Nephron progenitor cell (in vitro differentiated cells): ENCODE results near the gene PRSS36.
A peak's percentile ranks its signal among the peaks of the same experiment; 100 is the strongest.
"Not testable (repeated sequence)": the region's sequence is repeated elsewhere in the genome, so short reads cannot be mapped to it uniquely, and the experiment has no call there.

Experiments
- DNase-seq: peaks from one replicate; pipeline ENCODE4 v3.0.0; 2021
- H3K27ac Mint-ChIP-seq: 2 replicates; pipeline ENCODE4 v1.8.0; 2021; ENCODE audit warnings: mild to moderate bottlenecking, moderate library complexity, mixed read lengths
- H3K27me3 Mint-ChIP-seq: 2 replicates; pipeline ENCODE4 v1.8.0; 2021; ENCODE audit warnings: mild to moderate bottlenecking, low read depth, mixed read lengths; ENCODE audit not compliant: poor library complexity
- H3K36me3 Mint-ChIP-seq: 2 replicates; pipeline ENCODE4 v1.8.0; 2021; ENCODE audit warnings: low read depth, mixed read lengths
- H3K4me1 Mint-ChIP-seq: 2 replicates; pipeline ENCODE4 v1.8.0; 2021; ENCODE audit warnings: mixed read lengths
- H3K4me3 Mint-ChIP-seq: 2 replicates; pipeline ENCODE4 v1.8.0; 2021; ENCODE audit warnings: mild to moderate bottlenecking, moderate library complexity, mixed read lengths
- H3K9me3 Mint-ChIP-seq: 2 replicates; pipeline ENCODE4 v1.8.0; 2021; ENCODE audit warnings: mild to moderate bottlenecking, moderate library complexity, mixed read lengths
- CTCF ChIP-seq: fragments of 200-600 bp; sonication (generic); IDR thresholded peaks from 2 replicates; pipeline ENCODE4 v1.5.0; 2021; ENCODE audit warnings: antibody characterized with exemption

Gene PRSS36

GRCh38 chr16:31141489-31142108 is 8.3 kb downstream of the PRSS36 start:
- no peaks in the 10 kb centered on the region for H3K36me3 Mint-ChIP-seq
- peak overlapping the region; percentile 47 for H3K27ac Mint-ChIP-seq
- peaks cover 29% of the 10 kb centered on the region for H3K27me3 Mint-ChIP-seq
- H3K4me1 Mint-ChIP-seq, result peaks cover 36% of the 10 kb centered on the region
- DNase-seq, result no peak
- no peak for TF ChIP-seq CTCF
- peak overlapping the region; percentile 79 for H3K4me3 Mint-ChIP-seq
- no peaks in the 10 kb centered on the region for H3K9me3 Mint-ChIP-seq

- Mint-ChIP-seq H3K4me3 (peak overlapping the region; percentile 79), H3K4me1 (peaks cover 39% of the 10 kb centered on the region), H3K27me3 (peaks cover 23% of the 10 kb centered on the region)
- DNase-seq, H3K9me3 Mint-ChIP-seq, H3K27ac Mint-ChIP-seq, H3K36me3 Mint-ChIP-seq: not testable (repeated sequence)
These were observed 8.8 kb downstream of the PRSS36 start for GRCh38 chr16:31141071-31141469.

GRCh38 chr16:31138621-31139578 is 11.0 kb downstream of the PRSS36 start:
- peaks cover 58% of the 10 kb centered on the region for H3K4me1 Mint-ChIP-seq
- H3K4me3 Mint-ChIP-seq, result no peak overlapping the region
- H3K27ac Mint-ChIP-seq, result no peak overlapping the region
- no peak for TF ChIP-seq CTCF
- no peaks in the 10 kb centered on the region for H3K36me3 Mint-ChIP-seq
- peaks cover 8% of the 10 kb centered on the region for H3K27me3 Mint-ChIP-seq
- DNase-seq, result no peak
- H3K9me3 Mint-ChIP-seq, result no peaks in the 10 kb centered on the region

- DNase-seq, H3K27ac Mint-ChIP-seq, H3K27me3 Mint-ChIP-seq, H3K4me3 Mint-ChIP-seq, H3K36me3 Mint-ChIP-seq, H3K9me3 Mint-ChIP-seq: not testable (repeated sequence)
- H3K4me1 Mint-ChIP-seq, result peaks cover 62% of the 10 kb centered on the region
These were observed 12.9 kb downstream of the PRSS36 start for GRCh38 chr16:31136822-31137499.

GRCh38 chr16:31136287-31136662 is 13.6 kb downstream of the PRSS36 start:
- H3K36me3 Mint-ChIP-seq, result no peaks in the 10 kb centered on the region
- peaks cover 5% of the 10 kb centered on the region for H3K27me3 Mint-ChIP-seq
- H3K4me3 Mint-ChIP-seq, result peak overlapping the region; percentile 63
- H3K27ac Mint-ChIP-seq, result no peak overlapping the region
- no peak for DNase-seq
- no peak for TF ChIP-seq CTCF
- H3K4me1 Mint-ChIP-seq, result peaks cover 55% of the 10 kb centered on the region
- H3K9me3 Mint-ChIP-seq, result no peaks in the 10 kb centered on the region

GRCh38 chr16:31135535-31136286 is 14.2 kb downstream of the PRSS36 start, which contains the start of gene PRSS8:
Gene PRSS8, minus strand, starts transcription at chr16:31135727. Its CDS starts 229 bp downstream, at chr16:31135498.
- peaks cover 49% of the 10 kb centered on the region for H3K4me1 Mint-ChIP-seq
- no peak within 1 kb of the TSS for H3K27ac Mint-ChIP-seq

More at GRCh38 chr16:31135535-31136286, 14.2 kb downstream of the PRSS36 start, which contains the start of gene PRSS8:
- H3K36me3 Mint-ChIP-seq, result no peaks in the 10 kb centered on the region
- H3K9me3 Mint-ChIP-seq, result no peaks in the 10 kb centered on the region
- peak; percentile 62 for DNase-seq
- TF ChIP-seq CTCF, result no peak
- H3K4me3 Mint-ChIP-seq, result peak within 1 kb of the TSS; percentile 63
- H3K27me3 Mint-ChIP-seq, result peaks cover 3% of the 10 kb centered on the region
